Measurements from ENCODE around the gene MGP. TPM values are rescaled to one million over a fixed set of nuclear protein-coding genes. Genes with fewer than 3 reads are reported as not detected.

MGP gene
- polyA plus RNA-seq, 1 donor from 2014 or later, result 0.90 TPM

DNA sequence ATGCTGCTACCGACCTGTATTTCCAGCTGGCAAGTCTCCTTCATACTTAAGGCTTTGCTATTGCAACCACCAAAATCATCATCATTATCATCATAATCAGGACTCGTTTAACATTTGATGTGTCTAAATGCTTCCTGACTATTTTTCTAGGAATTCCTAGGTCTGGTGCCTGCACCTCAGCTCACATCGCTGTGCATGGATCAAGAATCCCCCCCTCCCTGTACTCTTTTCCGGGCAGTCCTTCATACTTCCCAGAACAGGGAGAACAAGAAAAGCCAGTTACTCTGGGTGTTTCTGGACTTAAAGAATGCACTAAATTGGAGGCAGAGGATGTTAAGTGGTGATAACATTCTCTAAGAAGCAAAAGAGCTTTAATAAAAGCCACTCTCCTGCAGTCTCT, 43.3 kb upstream of the MGP start:
- H3K4me3 ChIP-seq (ENCODE audit: low read length), result no peak overlapping the region

DNA sequence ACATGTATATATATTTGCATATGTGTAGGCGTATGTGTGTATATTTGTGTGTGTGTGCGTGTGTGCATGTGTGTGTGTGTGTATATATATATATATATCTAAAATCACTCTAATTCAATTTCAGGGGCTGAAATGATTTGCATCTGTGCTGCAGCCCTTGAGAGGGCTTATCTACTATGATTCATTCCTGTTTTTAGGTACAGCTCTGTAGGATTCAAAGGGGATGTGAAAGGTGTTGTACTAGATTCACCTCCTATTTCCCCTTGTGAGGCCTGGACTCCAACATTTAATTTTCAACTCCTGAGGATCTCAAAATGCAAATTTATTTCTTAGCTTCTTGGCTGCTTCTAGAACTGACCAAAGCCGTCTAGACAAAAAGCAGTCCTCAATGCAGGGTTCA, 41.6 kb upstream of the MGP start:
- H3K79me2 ChIP-seq (replicated peaks; ENCODE audit: insufficient read depth, low read length), result no peaks in the 10 kb centered on the region
- no peak overlapping the region for H3K27ac ChIP-seq (ENCODE audit: low read length)
- no peak overlapping the region for H3K9ac ChIP-seq (ENCODE audit: low read length)
- H3K4me3 ChIP-seq (ENCODE audit: low read length), result no peak overlapping the region
- no peaks in the 10 kb centered on the region for H4K20me1 ChIP-seq (ENCODE audit: insufficient read depth)
- H3K4me2 ChIP-seq (ENCODE audit: low read length), result no peak overlapping the region
- no peaks in the 10 kb centered on the region for H3K9me2 ChIP-seq (ENCODE audit: insufficient read depth, low read length)
- no peaks in the 10 kb centered on the region for H3K36me3 ChIP-seq (ENCODE audit: insufficient read depth, low read length)
- no peak overlapping the region for H2AFZ ChIP-seq (ENCODE audit: low read depth, low read length)
- H3K9me3 ChIP-seq (ENCODE audit: low read length), result no peaks in the 10 kb centered on the region
- no peaks in the 10 kb centered on the region for H3K27me3 ChIP-seq (ENCODE audit: insufficient read depth, low read depth, low read length)
- H3F3A ChIP-seq (ENCODE audit: insufficient read depth, low read length, poor library complexity, severe bottlenecking), result no peaks in the 10 kb centered on the region
- TF ChIP-seq, protein P1, sequence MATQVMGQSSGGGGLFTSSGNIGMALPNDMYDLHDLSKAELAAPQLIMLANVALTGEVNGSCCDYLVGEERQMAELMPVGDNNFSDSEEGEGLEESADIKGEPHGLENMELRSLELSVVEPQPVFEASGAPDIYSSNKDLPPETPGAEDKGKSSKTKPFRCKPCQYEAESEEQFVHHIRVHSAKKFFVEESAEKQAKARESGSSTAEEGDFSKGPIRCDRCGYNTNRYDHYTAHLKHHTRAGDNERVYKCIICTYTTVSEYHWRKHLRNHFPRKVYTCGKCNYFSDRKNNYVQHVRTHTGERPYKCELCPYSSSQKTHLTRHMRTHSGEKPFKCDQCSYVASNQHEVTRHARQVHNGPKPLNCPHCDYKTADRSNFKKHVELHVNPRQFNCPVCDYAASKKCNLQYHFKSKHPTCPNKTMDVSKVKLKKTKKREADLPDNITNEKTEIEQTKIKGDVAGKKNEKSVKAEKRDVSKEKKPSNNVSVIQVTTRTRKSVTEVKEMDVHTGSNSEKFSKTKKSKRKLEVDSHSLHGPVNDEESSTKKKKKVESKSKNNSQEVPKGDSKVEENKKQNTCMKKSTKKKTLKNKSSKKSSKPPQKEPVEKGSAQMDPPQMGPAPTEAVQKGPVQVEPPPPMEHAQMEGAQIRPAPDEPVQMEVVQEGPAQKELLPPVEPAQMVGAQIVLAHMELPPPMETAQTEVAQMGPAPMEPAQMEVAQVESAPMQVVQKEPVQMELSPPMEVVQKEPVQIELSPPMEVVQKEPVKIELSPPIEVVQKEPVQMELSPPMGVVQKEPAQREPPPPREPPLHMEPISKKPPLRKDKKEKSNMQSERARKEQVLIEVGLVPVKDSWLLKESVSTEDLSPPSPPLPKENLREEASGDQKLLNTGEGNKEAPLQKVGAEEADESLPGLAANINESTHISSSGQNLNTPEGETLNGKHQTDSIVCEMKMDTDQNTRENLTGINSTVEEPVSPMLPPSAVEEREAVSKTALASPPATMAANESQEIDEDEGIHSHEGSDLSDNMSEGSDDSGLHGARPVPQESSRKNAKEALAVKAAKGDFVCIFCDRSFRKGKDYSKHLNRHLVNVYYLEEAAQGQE (IDR thresholded peaks at IDR 0.05; ENCODE audit: borderline replicate concordance), result no peak
- no peak for TF ChIP-seq EZH2 (IDR thresholded peaks at IDR 0.05; ENCODE audit: borderline replicate concordance, insufficient read depth, low read length, poor library complexity, severe bottlenecking)
- TF ChIP-seq POLR2AphosphoS5 (IDR thresholded peaks at IDR 0.05), result no peak

More for the DNA sequence above, 43.3 kb upstream of the MGP start:
- H3K9me2 ChIP-seq (ENCODE audit: insufficient read depth, low read length), result no peaks in the 10 kb centered on the region
- no peaks in the 10 kb centered on the region for H3K79me2 ChIP-seq (replicated peaks; ENCODE audit: insufficient read depth, low read length)
- H2AFZ ChIP-seq (ENCODE audit: low read depth, low read length), result no peak overlapping the region
- H3F3A ChIP-seq (ENCODE audit: insufficient read depth, low read length, poor library complexity, severe bottlenecking), result no peaks in the 10 kb centered on the region
- no peaks in the 10 kb centered on the region for H3K36me3 ChIP-seq (ENCODE audit: insufficient read depth, low read length)
- no peaks in the 10 kb centered on the region for H4K20me1 ChIP-seq (ENCODE audit: insufficient read depth)
- no peak overlapping the region for H3K27ac ChIP-seq (ENCODE audit: low read length)
- no peaks in the 10 kb centered on the region for H3K27me3 ChIP-seq (ENCODE audit: insufficient read depth, low read depth, low read length)
- TF ChIP-seq SMC3 (conservative IDR thresholded peaks at IDR 0.05; ENCODE audit: poor library complexity) (no peak), MXI1 (conservative IDR thresholded peaks at IDR 0.05; ENCODE audit: poor library complexity, severe bottlenecking) (no peak), POLR2AphosphoS5 (IDR thresholded peaks at IDR 0.05) (no peak), EP300 (conservative IDR thresholded peaks at IDR 0.05; ENCODE audit: poor library complexity, severe bottlenecking) (no peak), TAF1 (IDR thresholded peaks at IDR 0.05; ENCODE audit: low read depth) (no peak), RAD21 (conservative IDR thresholded peaks at IDR 0.05) (no peak), EZH2 (IDR thresholded peaks at IDR 0.05; ENCODE audit: borderline replicate concordance, insufficient read depth, low read length, poor library complexity, severe bottlenecking) (no peak)
- TF ChIP-seq, protein P1 (IDR thresholded peaks at IDR 0.05; ENCODE audit: borderline replicate concordance), result no peak
- TF ChIP-seq, protein P2, sequence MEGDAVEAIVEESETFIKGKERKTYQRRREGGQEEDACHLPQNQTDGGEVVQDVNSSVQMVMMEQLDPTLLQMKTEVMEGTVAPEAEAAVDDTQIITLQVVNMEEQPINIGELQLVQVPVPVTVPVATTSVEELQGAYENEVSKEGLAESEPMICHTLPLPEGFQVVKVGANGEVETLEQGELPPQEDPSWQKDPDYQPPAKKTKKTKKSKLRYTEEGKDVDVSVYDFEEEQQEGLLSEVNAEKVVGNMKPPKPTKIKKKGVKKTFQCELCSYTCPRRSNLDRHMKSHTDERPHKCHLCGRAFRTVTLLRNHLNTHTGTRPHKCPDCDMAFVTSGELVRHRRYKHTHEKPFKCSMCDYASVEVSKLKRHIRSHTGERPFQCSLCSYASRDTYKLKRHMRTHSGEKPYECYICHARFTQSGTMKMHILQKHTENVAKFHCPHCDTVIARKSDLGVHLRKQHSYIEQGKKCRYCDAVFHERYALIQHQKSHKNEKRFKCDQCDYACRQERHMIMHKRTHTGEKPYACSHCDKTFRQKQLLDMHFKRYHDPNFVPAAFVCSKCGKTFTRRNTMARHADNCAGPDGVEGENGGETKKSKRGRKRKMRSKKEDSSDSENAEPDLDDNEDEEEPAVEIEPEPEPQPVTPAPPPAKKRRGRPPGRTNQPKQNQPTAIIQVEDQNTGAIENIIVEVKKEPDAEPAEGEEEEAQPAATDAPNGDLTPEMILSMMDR (IDR thresholded peaks at IDR 0.05; ENCODE audit: poor library complexity, severe bottlenecking), result no peak
- H3K4me2 ChIP-seq (ENCODE audit: low read length), result no peak overlapping the region
- H3K9me3 ChIP-seq (ENCODE audit: low read length), result no peaks in the 10 kb centered on the region
- no peak overlapping the region for H3K9ac ChIP-seq (ENCODE audit: low read length)
